ENCODE data around the gene RIN3.
"Not testable (repeated sequence)": the region's sequence is repeated elsewhere in the genome, so short reads cannot be mapped to it uniquely, and the experiment has no call there.

Gene RIN3

DNA sequence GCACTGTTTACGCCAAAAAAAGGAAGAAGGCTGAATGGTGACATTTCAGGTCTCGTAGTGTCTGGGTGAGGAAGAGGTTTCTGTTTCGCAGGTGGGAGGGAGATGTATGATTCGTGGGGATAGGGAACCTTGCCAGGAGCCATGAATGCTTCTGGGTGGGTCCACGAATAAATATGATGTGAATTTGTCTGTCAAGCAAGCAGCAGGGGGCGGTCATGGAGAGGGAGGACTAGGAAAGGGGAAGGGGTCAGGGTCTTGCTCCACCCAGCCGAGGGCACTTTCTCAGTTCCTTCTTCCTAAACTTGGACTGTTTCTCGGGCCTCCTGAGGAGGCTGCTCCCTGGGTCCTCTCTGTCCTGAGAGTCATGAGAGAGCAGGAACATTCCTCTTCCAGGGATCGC is 162.4 kb downstream of the RIN3 start:
- no peak for DNase-seq (ENCODE audit: extremely low spot score)
- TF ChIP-seq HDGF (IDR thresholded peaks at IDR 0.05; ENCODE audit: borderline replicate concordance) (no peak), FOXM1 (IDR thresholded peaks at IDR 0.05; ENCODE audit: borderline replicate concordance) (no peak), LEF1 (IDR thresholded peaks at IDR 0.05; ENCODE audit: borderline replicate concordance) (no peak), SUZ12 (IDR thresholded peaks at IDR 0.05) (no peak), SP1 (IDR thresholded peaks at IDR 0.05) (no peak), TARDBP (IDR thresholded peaks at IDR 0.05) (no peak), ARNT (IDR thresholded peaks at IDR 0.05) (no peak), FOXA1 (IDR thresholded peaks at IDR 0.05) (no peak), ZNF384 (IDR thresholded peaks at IDR 0.05) (no peak), CTBP1 (IDR thresholded peaks at IDR 0.05; ENCODE audit: borderline replicate concordance) (no peak), NFRKB (IDR thresholded peaks at IDR 0.05) (no peak), BHLHE40 (IDR thresholded peaks at IDR 0.05; ENCODE audit: borderline replicate concordance) (no peak), L3MBTL2 (conservative IDR thresholded peaks at IDR 0.05) (no peak)
- TF ChIP-seq, protein P1, sequence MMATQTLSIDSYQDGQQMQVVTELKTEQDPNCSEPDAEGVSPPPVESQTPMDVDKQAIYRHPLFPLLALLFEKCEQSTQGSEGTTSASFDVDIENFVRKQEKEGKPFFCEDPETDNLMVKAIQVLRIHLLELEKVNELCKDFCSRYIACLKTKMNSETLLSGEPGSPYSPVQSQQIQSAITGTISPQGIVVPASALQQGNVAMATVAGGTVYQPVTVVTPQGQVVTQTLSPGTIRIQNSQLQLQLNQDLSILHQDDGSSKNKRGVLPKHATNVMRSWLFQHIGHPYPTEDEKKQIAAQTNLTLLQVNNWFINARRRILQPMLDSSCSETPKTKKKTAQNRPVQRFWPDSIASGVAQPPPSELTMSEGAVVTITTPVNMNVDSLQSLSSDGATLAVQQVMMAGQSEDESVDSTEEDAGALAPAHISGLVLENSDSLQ (IDR thresholded peaks at IDR 0.05): no peak
- ChIA-PET POLR2A (no interaction called here), CTCF (no interaction called here)

DNA sequence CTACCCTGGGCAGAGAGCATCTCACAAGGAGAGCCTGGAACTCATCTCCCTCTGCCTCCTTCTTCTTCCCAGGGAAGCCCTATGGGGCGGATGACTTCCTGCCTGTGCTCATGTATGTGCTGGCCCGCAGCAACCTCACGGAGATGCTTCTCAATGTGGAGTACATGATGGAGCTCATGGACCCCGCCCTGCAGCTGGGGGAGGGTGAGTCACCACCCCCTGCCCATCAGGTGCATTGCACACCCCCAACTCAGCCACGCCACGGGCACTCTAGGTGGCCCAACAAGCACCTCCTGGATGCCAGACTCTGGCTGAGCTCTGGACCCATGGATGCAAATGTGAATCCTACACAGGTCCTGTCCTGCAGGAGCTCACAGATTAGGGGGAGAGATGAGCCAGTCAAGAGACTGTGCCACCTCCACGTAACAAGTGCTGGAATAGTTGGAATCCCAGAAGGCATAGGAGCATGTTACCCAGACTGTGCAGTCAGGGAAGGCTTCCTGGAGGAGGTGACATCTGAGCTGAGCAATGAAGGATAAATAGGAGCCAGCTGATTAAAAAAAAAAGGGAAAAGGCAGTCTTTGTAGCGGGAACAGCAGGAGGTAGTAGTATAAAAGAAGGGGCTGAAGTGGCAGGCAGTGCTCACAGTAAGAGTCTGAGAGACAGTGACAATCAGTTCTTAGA is 163.0 kb downstream of the RIN3 start:
- DNase-seq (ENCODE audit: extremely low spot score): no peak
- CTCF ChIA-PET: no interaction called here
- POLR2A ChIA-PET: no interaction called here
- TF ChIP-seq FOXK2 (IDR thresholded peaks at IDR 0.05): no peak
- no peak for TF ChIP-seq FOXA1 (IDR thresholded peaks at IDR 0.05)
- TF ChIP-seq ZNF384 (IDR thresholded peaks at IDR 0.05): no peak
- no peak for TF ChIP-seq FOXM1 (IDR thresholded peaks at IDR 0.05; ENCODE audit: borderline replicate concordance)
- TF ChIP-seq CTBP1 (IDR thresholded peaks at IDR 0.05; ENCODE audit: borderline replicate concordance): no peak
- TF ChIP-seq BHLHE40 (IDR thresholded peaks at IDR 0.05; ENCODE audit: borderline replicate concordance): no peak
- no peak for TF ChIP-seq ELF4 (IDR thresholded peaks at IDR 0.05)

DNA sequence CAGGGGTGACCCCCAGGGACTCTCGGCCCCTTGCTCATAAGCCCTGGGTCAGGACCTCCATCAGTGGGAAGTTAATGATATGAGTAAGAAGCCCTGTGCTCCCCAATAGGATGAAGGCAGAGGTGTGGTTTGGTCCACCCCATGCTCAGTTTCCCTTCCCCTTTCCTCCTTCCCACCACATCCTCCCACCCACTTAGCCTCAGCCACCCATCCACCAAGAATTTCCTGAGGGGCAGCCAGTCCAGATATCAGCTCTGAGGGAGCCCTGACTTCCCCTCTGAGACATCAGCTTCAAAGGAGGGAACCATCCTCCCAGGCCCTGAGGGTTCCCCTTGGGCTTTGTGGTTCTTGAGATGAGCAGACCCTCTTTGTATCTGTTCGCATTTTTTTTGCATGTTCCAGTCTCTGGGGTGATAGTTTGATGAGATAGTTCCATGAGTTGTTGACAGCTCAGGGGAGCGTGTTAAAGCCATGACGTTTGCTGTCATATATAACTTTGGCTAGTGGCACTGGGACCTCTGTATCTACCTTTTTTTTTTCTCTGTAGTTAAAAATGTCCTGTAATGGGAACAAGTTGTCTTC is 163.6 kb downstream of the RIN3 start:
- no peak for DNase-seq (ENCODE audit: extremely low spot score)
- CTCF ChIA-PET: no interaction called here
- POLR2A ChIA-PET: no interaction called here
- no peak for TF ChIP-seq TARDBP (IDR thresholded peaks at IDR 0.05)
- TF ChIP-seq FOXK2 (IDR thresholded peaks at IDR 0.05): no peak

DNA sequence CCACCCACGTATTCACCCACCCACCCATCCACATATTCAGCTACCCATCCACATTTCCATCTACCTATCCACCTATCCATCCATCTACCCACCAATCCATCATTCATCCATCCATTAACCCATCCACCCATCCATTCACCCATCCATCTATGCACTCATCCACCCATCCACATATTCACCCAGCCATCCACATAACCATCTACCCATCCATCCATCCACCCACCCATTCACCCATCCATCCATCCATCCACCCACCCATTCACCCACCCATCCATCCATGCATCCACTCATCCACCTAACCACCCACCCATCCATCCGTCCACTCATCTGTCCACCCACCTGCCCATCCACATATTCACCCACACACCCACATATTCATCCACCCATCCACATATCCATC is 164.4 kb downstream of the RIN3 start:
- ChIA-PET CTCF (no interaction called here), POLR2A (no interaction called here)
- no peak for TF ChIP-seq FOXM1 (IDR thresholded peaks at IDR 0.05; ENCODE audit: borderline replicate concordance)
- TF ChIP-seq NFRKB (IDR thresholded peaks at IDR 0.05): no peak
- TF ChIP-seq ELF4 (IDR thresholded peaks at IDR 0.05): no peak
- TF ChIP-seq, protein P1 (IDR thresholded peaks at IDR 0.05): no peak
- no peak for TF ChIP-seq TARDBP (IDR thresholded peaks at IDR 0.05)
- no peak for TF ChIP-seq L3MBTL2 (conservative IDR thresholded peaks at IDR 0.05)
- TF ChIP-seq FOXA1 (IDR thresholded peaks at IDR 0.05): no peak
- DNase-seq (ENCODE audit: extremely low spot score): no peak

DNA sequence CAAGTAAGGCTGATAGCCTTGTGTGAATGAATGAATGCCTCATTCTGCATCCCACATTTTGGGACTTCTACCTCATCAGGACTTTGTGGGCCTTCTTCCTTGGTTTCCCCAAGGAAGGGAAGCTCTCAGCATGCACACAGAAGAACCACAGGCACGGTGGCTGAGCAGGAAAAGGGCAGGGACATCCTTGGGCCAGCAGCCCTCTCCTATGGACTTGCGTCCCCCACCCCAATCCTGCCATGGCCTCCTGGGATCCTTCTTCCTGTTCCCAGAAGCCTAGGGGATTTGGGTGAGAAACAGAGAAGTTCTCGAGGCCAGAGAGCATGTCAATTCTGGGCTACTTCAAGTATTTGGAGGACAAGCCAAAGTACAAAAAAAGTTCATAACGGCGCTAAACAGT is 165.2 kb downstream of the RIN3 start:
- no peak for DNase-seq (ENCODE audit: extremely low spot score)
- ChIA-PET POLR2A (no interaction called here), CTCF (no interaction called here)
- no peak for TF ChIP-seq L3MBTL2 (conservative IDR thresholded peaks at IDR 0.05)
- no peak for TF ChIP-seq HDGF (IDR thresholded peaks at IDR 0.05; ENCODE audit: borderline replicate concordance)
- TF ChIP-seq ELF4 (IDR thresholded peaks at IDR 0.05): no peak
- no peak for TF ChIP-seq NFRKB (IDR thresholded peaks at IDR 0.05)
- TF ChIP-seq SP1 (IDR thresholded peaks at IDR 0.05): no peak
- TF ChIP-seq FOXA1 (IDR thresholded peaks at IDR 0.05): no peak
- TF ChIP-seq, protein P1 (IDR thresholded peaks at IDR 0.05): no peak
- TF ChIP-seq FOXK2 (IDR thresholded peaks at IDR 0.05): no peak
- TF ChIP-seq ARNT (IDR thresholded peaks at IDR 0.05): no peak
- TF ChIP-seq TARDBP (IDR thresholded peaks at IDR 0.05): no peak
- TF ChIP-seq BHLHE40 (IDR thresholded peaks at IDR 0.05; ENCODE audit: borderline replicate concordance): no peak
- no peak for TF ChIP-seq CTBP1 (IDR thresholded peaks at IDR 0.05; ENCODE audit: borderline replicate concordance)
- no peak for TF ChIP-seq ZNF384 (IDR thresholded peaks at IDR 0.05)
- no peak for TF ChIP-seq SUZ12 (IDR thresholded peaks at IDR 0.05)

DNA sequence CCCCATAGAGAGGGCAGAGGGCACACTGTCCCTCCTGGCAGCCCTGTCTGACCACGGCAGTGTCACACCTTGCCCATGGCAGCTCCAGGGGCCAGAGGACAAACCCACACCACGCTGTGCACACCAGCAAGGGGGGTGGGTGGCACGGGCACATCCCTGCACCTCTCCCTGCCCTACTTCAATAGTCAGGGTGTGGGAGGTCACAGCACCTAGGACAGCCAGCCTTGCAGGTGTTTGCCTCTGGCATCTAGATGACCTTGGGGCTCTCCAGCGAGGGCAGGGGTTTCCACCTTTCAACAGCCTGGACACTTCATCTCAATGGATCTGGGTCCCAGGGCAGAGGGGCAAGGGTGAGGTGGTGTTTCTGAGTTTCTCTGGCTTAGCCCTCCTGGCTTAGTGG is 165.7 kb downstream of the RIN3 start:
- TF ChIP-seq FOXK2 (IDR thresholded peaks at IDR 0.05): no peak
- no peak for TF ChIP-seq BHLHE40 (IDR thresholded peaks at IDR 0.05; ENCODE audit: borderline replicate concordance)
- no peak for TF ChIP-seq ARNT (IDR thresholded peaks at IDR 0.05)
- CTCF ChIA-PET: no interaction called here
- DNase-seq (ENCODE audit: extremely low spot score): no peak
- POLR2A ChIA-PET: no interaction called here

DNA sequence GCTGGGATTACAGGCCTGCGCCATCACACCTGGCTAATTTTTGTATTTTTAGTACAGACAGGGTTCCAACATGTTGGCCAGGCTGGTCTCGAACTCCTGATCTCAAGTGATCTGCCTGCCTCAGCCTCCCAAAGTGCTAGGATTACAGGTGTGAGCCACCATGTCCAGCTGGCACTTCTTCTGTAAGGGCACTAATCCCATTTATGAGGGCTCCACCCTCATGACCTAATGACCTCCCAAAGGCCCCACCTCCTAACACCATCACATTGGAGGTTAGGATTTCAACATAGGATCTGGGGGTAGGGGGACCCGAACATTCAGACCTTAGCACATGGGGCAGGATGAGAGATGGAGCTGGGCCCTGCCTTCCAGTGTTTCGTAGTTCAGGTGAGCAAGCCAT is 166.7 kb downstream of the RIN3 start:
- DNase-seq (ENCODE audit: extremely low spot score); POLR2A ChIA-PET: not testable (repeated sequence)
- CTCF ChIA-PET: interaction anchor here (0.7 to 1.3 kb wide), 2 partner anchors 10 to 349 kb away, joined by 3 read pairs; no protein-coding TSS in a partner anchor
